GM21447 (cell line): ENCODE results near the gene CAMK2B.

Source experiments
- ATAC-seq: cut with Tn5 transposase; IDR thresholded peaks from one replicate; pipeline ENCODE4 v1.9.1; 2021; ENCODE audit not compliant: unreplicated experiment

The CAMK2B gene

GRCh38 chr7:44287488-44288380 is 37.7 kb downstream of the CAMK2B start:
- no peak for ATAC-seq

GRCh38 chr7:44286618-44287487 is 38.5 kb downstream of the CAMK2B start:
- ATAC-seq: no peak

DNA sequence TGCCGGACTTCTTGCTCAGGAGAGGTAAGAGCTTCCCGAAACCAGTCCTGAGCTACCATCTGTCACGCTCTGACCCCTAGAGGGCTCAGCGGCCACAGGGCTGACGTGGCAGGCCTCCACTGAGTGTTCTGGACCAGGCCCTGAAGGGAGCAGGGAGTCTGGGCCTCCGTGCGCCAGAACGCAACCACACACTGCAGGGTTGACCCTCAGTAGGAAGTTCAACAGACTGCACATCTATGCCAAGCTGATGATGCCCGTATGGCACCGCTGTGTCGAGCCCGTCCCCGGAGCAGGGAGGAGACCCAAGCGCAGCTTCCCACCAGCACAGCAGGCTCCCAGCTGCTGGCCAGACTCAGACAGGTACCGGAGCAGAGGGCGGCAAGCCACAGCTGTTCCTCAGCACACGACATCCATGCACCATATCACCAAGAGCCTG is 39.2 kb downstream of the CAMK2B start:
- no peak for ATAC-seq

DNA sequence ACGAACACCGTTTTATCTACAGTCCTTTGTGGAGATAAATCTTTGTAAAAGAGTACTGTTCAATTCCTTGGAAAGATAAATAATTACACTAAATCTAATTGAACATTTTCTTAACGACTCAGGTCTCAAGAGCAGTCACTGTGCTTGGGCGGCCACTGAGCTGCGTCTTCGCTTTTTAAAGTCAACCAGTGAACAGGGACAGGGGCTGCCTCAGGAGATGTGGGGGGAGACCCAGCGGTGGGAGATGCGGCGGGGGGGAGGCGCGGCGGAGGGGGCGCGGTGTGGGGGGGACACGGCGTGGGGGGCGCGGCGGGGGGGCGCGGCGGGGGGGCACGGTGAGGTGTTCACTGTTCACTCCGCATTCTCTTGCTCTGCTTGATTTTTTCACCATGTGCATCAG is 39.8 kb downstream of the CAMK2B start:
- no peak for ATAC-seq

- no peak for ATAC-seq
These were observed 40.4 kb downstream of the CAMK2B start for GRCh38 chr7:44284881-44285541.

- ATAC-seq: no peak
These were observed 41.2 kb downstream of the CAMK2B start for GRCh38 chr7:44284216-44284615.

DNA sequence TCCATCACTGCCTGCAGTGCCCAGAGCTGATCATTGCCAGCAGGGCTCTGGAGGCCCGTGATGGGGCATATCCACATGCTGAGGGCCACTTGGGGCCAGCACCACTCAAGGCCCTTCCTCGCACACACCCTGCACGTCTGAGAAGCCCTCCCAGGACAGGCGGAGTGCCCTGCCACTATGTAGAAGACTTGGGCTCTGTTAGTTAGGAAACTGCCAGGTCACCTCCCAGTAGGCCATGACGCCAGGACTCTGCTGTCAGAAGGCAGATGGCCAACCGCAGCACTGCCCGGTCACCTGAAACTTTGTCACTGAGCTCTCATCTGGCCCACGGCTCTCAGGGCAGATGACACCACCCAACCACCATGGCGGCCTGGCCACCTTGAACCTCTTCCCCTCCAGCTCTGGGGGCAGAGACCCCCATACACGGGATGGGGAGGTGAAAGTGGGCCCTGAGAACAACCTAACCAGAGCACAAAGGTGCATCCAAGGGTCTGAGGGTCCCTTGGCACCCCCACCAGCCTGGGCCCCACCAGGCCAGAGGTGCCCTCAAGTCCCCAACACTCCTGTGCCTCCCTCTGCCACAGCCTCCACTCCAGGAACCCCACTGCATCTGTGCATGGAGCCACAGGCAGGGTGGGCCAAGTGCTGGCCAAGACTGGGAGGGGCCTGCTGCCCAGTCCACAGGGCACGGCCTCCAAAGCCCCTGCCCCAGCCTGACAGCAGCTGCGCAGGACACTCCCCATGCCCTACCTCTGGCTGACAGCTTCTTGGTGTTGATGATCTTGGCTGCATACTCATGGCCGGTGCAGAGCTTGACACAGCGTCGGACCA is 41.8 kb downstream of the CAMK2B start:
- ATAC-seq: no peak

DNA sequence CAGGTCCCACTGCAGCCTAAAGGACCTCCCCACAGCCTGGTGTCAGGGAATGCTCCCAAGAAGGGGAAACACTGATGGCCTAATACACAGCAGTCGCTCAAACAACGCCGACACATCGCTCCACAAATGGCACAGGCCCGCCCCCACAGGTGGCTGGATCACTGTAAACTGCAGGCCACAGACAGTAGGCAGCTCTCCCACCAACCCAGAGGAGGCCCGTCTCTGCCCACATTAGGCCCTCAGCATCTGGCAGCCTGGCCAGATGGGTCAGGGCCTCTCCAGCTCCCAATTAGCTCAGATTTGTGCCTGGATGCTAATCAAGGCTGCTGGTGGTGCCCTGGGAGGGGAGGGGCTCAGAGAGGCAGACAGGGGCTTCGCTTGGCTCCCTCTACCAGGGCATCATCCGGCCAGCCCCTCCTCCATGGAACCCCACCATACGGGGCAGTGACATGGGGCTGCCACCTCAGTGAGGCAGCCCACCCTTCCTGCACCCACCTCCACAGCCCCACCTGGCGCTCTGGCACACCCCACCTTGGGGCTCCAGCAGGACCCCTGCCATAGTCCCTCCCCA is 42.7 kb downstream of the CAMK2B start:
- no peak for ATAC-seq

- no peak for ATAC-seq
These were observed 43.4 kb downstream of the CAMK2B start for GRCh38 chr7:44281811-44282600.

DNA sequence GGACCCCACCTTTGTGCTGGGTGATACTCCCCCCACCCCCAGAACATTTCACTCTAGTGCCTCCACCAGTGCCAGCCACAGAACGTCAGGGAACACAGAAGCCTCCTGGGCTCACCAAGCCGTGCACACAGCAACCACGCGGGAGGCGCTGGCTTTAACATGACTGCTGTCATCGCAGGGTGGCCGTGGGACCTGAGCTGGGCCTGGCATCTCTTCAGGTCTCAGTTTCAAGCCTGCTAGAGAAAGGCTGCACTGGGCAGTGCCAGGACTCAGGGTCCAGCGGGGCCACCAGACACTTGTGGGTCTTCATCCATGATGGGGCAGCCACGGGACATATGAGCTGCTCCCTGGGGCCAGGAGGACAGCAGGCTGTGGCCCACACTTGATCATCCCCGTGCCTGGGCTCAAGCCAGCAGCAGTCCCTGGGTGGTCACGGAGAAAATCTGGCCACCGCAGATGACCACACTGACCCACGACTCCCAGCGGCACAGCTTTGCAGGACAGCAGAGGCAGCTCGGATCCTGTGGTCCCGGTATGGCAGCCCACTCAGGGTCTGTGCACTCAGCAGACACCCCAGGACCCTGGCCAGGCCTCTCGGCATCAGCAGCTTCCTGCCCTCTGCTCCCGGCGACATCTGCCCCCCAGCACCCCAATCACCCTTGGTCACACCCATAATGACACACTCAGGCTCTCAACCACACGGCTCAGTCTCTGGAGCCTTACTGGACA is 44.2 kb downstream of the CAMK2B start:
- ATAC-seq: no peak

DNA sequence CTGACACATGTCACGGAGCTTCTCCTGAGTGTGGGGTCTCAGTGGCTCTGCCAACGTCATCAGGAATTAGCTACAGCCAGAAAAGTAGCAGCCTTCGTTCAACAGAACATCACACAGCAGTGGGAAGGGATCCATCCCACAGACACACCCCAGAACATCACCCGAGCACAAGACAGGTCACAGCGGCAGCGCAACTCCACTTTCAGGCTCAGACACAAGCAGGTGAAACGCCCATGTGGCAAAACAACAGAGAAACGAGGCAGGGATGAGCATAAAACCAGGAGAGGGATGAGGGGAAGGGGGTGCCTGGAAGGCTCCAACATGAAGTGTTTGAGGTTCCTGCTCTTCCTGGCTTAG is 44.8 kb downstream of the CAMK2B start:
- no peak for ATAC-seq

GRCh38 chr7:44279731-44280505 is 45.5 kb downstream of the CAMK2B start:
- ATAC-seq: no peak

DNA sequence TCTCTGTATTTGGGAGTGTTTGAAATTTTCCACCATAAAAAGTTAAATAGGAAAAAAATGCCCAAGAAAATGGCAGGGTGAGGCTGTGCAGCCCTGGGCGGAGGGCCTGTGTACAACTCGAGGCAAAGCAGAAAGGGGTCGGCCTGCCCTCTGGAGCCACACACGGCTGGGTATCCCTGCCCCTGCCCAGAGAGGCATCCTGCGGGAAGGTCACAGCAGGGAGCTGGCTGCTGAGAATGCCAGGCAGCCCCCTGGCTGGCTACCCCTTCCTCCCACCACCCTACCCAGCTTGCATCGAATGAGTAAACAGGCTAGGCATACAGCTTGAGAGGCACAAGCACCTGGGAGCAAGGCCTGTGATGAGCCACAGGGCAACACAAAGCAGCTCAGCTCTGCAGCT is 46.1 kb downstream of the CAMK2B start:
- no peak for ATAC-seq

DNA sequence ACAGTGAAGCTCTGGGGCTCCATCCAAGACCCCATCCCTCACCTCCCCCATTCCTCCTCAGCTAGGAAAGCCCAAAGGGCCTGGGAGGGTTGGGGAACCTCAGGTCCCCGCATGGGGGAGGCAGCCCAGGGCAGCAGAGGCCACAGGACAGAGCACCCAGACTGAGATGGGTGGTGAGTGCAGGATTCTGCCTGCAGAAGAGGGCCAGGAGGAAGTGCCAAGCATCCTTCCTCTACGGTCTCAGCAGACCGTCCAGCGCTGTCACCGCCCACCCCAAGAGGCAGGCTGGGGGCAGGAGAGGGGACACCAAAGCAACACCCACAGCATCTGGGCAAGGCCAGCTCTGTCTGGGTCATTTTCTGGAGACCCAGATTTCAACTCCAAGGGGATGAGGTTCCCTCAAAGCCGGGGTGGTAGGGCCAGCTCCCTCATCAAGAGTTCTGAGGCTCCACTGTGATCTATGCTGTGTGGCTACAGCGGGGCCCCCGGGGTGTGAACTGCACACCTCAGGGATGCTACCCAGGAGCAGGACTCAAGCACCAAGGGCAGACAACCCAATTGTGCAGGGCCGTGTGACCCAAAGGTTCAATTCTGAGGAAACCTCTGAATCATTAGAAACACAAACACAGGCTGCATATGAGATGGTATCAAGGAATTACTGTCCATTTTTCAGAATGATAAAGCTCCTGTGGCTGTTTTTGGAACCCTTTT is 46.8 kb downstream of the CAMK2B start:
- no peak for ATAC-seq

DNA sequence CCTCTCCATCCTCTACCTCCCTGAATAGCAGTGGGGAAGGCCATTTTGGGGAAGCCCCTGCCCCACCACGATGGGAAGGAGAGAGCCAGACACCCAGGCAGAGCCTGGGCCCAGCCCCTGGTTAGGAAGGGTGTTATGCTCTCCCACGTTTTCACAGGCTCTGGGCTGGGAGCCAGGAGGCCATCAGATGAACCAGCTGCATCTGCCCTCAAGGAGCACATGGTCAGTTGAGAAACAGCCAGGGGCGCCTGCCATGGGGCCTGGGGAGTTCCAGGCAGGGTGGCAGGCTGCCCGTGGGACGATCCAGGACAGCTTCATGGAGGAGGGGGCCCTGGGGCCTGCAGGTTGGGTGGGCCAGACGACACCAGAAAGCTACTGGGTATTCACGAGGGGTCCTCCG is 47.5 kb downstream of the CAMK2B start:
- ATAC-seq: no peak

DNA sequence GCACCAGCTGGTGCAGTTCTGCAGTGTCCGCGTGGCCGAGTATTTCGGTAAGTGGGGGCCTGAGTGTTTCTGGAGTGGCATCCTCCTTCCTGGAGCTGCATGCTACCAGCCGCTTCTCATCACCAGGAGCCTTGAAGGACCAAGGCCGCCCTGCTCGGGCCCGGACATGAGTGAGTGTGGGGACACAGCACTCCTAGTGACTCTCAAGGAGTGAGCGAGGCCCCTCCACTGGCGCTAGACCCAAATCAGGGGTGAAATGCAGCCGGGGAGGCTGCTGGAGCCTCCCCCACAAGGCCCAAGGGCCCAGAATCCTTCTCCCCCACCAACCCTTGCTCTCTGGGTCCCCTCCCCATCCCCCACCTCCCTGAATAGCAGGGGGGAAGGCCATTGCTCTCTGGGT is 48.0 kb downstream of the CAMK2B start:
- no peak for ATAC-seq

- ATAC-seq: no peak
These were observed 48.7 kb downstream of the CAMK2B start for GRCh38 chr7:44276571-44277221.
